HG02678 (cell line): Measurements from ENCODE around the gene NGFR.

ENCODE experiments used
- ATAC-seq: cut with Tn5 transposase; IDR thresholded peaks from one replicate; pipeline ENCODE4 v1.9.1; 2021; ENCODE audit warnings: mild to moderate bottlenecking, moderate library complexity; ENCODE audit not compliant: unreplicated experiment

The NGFR gene

DNA sequence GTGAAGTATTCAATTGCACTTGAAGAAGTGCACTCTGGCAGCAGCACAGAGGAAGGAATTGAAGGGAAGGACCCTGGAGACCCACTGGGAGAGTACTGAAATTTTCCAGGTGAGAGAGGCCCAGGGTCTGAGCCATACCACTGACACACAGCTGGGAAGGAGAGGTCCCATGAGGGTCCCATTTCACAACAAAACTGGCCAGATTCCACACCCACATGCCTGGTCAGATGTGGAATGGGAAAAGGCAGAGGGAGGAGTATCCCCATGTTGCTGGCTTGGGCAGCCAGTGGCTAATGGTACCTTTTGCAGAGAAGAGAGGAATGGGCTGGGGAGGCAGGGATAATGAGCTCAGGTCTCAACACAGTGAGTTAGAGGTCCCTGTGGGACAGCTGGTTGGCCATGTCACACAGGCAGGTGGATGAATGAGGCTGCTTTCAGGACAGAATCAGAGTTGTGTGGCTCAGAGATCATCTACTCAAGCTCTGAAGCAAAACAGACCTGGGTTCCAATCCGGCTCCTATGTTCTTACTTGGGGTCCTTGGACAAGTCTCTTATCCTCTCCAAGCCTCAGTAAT lies 26.2 kb upstream of the NGFR start:
- no peak for ATAC-seq

DNA sequence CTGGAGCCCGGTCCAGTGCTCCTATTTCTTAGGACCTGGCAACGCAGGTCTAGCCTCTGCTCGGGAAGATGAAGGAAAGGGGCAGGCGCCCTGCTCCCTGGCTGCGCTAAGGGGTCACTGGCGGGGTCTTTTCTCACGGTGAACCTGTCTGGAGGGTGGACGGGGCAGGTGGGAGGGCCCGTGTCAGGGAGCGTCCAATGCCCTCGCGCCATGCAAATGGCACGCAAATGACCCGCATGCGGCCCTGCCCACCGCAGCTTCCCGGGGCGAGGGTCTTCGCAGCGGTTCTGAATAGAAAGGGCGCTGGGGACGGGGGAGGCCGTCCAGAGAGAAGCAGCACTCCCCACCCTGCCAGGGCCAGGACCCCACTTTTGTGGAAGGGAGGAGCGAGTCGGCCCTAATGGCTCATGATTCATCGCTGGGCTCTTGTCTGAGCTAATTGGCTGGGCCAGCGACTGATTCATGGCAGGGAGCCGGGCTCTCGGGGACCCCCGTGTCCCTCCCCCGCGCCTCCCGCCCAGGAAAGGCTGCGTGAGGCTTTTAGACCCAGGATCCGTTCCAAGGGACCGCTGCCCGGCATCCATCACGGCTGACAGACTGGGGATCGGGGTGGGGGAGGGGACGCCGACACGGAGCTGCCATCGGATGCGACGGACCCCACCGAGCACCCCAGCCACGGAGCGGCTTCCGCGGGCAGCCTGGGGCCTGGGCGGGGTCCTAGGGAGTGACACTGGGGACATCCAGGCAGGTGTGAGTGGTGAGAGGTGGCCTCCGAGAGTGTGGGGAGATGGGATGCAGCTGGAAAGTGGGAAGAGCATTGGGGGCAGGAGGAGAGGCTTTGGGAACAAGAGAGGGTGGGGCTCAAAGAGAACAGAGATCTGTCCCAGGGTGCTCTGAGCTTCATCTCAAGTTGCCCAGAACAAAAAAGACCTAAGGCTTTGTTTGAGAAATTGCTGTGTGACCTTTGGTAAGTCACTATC lies 25.0 kb upstream of the NGFR start:
- ATAC-seq, result no peak

DNA sequence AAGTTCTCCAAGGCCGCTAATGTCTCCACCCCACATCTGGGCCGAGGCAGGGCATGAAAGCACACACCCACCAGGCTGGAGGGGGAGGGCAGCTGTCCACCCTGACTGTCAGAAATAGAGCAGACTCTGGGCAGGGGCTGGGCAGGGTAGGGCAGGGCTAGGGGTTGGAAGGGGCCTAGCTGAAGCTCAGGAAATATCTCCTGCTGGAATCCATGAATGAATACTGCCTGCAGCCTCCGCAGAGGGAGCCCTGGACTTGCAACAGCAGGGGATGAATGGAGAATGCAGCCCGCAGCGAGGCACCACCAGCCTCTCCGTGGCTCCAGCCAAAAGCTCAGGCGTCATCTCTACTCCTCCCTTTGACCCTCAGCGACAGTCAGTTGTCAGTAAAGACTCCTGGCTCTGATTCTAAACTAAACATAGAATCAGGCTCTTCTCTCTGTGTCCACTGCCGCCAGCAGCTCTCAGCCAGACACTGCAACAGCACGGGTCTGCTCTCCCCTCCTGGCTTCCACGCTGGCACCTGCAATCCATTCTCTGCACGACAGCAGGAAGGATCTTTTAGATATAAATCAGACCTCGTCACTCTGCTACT lies 23.9 kb upstream of the NGFR start:
- ATAC-seq, result no peak

DNA sequence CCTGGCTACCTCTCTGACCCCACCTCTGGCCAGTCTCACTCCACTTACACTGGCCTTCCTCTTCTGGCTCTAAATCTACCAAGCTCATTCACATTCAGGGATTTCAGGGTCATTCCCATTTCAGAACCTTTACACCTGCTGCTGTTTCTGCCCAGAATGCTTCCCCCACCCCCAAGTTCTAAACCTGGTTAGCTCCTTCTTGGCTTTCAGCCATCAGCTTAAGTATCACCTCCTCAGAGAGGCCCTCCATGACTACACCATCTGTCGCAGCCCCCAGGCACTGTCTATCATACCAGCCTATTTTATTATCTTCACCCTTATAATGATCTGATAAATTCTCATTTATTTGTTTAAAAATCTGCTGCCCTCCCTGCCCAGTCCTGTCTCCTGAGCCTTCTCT lies 23.3 kb upstream of the NGFR start:
- ATAC-seq, result no peak

DNA sequence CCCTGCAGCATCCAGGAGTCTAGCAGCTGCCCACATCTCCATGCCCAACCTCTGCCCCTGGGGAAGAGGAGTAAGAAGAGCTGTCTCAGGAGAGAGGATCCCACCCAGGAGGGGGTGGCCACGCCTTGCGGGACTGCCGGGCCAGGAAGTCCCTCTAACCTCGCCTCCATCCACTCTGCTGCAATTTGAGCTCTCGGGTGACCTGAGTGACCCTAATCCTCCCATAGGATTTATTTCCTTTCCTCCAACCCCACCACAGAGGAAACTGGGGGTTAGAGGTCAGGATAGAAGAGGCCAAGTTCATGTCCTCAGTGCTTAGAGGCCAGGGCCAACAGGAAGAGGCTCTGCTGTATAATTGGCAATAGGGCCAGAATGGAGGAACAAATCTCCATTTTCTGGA lies 22.6 kb upstream of the NGFR start:
- ATAC-seq, result no peak

DNA sequence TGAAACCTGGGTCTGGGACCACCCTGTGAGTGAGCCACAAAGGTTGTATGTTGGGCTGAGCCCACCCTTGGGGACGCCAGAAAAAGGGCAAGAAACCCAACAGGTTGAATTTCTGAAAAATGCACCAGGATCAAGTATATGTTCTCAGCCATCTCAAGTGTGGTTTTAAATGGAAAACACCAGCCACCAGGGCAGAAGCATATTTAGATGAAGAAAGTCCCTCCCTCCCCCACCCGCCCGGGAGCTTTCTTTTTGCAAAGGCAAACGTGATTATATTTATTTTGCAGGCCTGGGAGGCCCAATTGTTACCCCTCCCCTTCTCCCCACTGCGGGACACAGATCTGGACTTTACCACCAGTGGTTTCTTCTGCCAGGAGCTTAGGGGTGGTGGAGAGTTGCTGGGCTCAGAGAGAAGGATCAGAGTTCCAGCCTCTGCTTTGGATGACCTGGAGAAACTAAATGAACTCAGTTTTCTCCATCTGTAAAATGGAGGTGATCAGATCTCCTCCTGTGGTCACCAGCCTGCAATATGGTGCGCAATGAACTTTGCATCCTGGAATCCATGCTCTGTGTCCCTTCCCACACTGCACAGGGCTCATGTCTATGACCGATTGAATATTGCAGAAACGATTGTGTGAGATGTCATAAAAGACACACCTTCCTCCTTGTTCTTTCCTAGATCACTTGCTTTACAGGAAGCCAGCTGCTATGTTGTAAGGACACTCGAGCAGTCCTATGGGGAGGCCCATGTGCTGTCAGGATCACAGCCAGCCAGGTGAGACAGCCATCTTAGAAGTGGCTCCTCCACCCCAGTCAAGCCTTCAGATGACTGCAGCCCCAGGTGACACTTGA lies 21.0 kb upstream of the NGFR start:
- no peak for ATAC-seq

DNA sequence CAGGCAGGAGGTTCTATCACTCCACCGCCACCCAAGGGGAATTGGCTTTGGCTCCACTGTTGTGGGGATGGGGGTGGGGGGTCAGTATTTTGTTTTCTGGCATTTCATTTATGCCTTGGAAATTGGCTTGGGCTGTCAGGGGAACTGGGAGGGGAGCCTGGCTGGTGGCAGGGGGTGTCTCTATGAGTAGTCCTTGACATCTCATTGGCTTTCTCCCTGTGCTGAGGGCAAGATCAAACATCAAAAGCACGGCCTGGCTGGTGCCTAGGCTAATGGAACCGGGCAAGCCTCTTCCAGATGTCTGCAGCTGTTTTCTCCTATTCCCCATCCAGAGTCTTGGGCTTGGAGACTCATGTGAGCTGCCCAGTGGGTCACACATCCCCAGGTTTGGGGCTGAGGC lies 17.4 kb upstream of the NGFR start:
- ATAC-seq, result no peak

DNA sequence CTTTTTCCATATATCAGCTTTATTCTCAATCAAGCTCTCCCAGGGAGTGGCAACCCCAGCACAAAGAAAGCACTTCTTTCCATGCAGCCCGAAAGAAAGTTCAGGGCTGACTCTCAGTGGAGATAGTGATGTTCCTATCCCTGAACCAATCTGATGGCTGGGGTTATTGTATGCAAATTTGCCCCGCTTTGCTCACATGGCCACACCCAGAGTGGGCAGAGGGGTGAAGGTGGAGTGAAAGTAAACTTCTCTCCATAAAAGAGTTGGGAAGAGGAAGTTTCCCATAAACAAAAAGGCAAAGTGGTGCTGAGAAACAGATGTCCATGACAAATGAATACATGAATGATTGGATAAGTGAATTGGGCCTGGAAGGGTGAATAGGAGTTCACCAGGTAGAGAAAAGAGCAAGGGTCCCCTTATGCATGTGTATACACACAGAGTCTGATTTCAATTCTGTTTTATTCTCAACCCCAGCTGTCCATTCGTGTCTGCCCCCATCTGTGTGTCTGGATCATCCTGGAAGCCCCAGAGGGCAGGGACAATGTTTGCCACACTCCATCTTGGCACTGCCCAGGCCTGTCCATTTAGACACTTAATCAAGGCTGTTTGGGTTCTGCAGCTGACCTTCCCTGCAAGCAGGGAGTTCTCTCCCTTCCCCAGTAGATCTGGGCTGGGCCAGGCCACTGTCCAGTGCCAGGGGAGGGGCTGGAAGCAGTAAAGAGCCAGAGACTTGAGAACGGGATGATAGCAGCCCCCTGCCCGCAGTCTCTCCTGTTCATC lies 14.1 kb upstream of the NGFR start:
- ATAC-seq, result no peak

DNA sequence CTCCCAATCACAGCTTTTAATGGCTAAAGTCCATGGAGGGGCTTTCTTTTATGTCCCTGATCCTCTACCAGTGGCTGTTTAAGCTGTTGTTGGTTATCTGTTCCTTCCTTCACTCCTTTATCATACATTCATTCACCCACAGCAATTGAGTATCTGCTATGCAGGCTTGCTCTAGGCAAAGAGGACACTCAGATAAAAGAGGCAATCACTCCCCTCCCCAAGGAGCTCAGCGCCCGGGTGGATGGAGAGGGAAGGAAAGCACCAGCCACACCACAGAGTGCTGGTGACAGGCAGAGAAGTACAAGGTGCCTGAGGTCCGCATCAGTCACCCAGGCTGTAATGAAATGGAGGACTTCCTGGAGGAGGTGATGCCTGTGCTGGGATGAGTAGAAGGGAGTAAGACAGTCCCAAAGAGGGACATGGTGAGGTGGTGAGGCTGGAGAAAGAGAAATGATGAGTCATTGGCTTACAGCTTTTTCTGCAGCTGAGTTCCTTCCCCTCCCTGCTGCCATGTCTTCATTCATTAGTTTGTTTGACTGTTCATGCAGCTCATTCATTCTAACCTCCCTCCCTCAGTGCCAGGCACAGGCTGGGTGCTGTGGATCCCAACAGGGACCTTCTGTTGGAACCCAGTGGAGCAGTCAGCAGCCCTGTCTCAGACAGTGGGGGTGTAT lies 12.8 kb upstream of the NGFR start:
- no peak for ATAC-seq

DNA sequence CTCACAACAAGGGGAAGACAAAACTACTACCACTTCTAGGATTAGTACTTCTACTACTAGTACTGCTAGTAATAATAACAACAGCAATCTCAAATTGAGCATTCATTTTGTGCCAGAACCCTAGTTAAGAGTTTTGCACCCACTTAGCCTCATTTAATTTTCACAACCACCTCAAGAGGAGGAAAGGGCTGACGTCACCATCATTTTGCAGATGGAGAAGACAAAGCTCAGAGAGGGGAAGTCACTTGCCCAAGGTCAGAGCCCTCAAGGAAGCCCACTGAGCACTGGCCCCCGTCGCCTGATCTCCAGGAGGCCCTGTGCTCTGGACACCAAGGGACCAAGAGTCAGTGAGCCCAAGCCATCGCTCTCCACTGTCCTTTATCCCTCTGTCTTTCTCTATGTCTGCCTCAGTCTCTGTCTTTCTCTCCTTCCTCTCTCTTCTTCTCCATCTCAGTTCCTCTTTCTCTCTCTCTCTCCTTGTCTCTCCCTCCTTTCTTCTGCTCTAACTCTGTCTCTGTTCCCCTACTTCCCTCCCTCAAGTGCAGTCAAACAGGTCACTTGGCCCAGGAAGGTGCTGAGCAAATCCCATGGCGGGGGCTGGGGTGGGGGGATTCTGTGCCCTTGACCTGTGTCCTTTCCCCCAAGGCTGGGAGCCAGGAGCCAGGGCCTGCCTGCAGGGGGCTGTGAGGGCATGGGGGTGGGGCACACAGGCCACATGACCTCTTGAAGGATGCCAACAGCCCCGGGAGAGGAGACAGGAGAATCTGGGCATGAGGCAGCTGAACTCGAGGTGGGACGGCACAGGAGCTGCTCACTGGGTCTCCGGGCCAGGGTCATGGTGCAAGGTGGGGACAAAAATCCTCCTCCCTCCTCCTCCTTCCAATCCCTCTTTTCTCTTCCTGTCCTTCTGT lies 11.2 kb upstream of the NGFR start:
- ATAC-seq, result no peak

DNA sequence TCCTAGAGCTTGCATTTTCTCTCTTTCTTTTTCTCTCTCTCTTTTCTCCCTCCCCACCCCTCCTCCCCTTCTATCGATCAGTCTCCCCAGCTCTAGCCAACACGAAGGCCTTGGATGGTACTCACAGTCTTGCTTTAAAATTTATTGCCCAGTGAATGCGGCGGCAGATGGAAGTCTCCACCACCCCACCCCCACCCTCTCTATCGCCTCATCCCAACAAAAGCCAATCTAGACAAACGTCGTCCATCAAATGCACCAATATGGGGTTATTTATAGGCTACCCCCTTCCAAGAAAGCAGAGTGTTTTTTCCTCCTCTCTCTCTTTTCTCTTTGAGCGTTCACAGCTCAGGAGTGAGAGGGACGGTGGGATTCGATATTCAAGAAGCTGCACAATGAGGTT lies 10.5 kb upstream of the NGFR start:
- ATAC-seq, result no peak

DNA sequence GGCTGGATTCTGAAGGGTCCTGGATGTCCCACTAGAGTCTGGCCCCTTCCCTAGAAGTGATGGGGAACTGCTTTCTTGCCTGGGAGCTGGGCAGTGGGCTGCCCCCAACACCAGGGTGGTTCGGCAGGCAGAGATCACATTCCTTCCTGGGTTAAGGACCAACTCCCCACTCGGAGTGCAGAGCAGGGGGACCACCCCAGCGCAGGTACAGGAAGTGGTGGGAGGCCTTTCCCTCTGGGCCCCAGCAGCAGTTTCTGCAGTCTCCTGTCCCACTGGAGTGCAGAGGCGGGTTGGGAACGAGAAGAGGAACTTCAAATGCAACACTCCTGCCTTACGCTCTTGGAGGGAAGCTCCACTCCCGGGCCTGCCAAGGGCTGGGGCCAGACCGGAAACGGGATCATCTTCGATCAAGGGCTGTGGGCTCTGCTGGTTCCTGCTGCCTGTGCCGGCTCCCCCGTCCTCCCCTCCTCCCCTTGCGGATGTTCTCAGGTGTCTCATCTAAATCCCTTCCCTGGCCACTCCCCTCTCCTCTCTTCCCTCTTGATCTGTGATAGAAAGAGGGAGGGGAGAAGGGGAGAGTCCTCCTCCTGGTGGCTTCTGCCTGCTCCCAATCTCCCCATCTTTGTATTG lies 9.0 kb upstream of the NGFR start:
- ATAC-seq, result no peak

DNA sequence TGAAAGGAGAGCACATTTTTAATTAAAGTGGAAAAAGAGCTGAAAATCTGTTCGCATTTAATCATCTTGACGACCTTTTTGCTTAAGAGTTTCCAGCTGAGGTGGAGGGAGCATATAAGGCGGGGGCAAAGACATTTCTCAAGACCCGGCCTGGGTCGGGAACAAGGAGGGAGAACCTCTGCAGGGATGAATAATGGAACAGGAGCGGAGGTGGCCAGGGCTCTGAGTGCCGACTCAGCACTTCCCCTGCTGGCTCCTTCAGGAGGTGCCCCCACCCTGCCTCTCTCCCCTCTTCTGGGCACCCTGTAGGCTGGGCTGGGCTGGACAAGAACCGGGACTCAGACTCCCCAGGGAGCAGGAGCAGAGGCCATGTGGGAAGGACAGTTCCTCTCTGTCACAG lies 7.9 kb upstream of the NGFR start:
- ATAC-seq, result no peak

DNA sequence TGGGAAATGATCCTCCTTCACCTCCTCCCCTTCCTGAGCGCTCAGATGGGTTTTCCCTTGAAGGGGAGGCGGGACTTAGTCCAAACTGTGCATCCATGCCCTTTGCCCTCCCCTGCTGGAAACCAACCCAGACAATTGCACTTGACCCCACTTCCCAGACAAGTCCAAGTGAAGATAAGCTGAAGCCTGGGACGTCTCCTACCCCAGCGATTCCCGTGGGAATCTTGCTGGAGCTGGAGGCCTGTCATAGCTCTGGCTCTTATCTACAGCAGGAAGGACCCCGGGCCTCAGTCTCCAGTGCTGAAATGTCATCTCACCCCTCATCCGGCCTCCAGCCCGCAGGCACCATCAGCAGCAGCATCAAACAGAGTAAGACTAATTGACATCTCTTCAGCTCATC lies 6.5 kb upstream of the NGFR start:
- ATAC-seq, result no peak

DNA sequence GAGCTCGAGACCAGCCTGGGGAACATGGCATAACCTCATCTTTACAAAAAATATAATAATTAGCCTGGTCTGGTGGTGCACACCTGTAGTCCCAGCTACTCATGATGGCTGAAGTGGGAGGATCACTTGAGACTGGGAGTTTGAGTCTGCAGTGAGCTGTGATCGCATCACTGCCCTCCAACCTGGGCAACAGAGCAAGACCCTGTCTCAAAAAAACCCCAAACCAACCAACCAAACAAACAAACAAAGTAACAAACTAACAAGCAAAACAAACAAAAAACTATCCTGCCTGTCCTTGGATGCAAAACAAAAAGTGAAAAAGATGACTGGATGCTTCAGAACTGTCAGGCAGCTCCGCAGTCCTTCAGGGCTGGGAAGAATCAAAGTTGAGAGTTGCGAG lies 5.7 kb upstream of the NGFR start:
- ATAC-seq, result no peak

DNA sequence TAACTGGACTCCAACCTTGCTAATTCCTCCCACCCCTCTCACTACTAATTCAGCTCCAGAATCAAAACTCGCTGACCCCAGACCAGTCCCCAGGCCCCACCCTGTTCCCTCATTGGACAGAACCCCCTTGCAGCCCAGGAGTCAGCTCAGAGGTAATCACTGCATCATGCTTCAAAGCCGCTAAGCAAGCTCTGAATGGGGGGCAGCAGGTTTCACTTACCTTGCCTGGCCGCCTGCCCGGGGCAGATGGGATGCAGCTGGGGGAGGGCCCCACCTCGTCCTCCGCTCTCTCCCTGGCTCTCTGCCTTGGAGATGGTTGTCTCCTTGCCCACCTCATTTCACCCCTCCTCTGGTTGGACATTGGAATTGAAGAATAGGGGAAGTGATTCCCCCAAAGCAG lies 4.8 kb upstream of the NGFR start:
- no peak for ATAC-seq

DNA sequence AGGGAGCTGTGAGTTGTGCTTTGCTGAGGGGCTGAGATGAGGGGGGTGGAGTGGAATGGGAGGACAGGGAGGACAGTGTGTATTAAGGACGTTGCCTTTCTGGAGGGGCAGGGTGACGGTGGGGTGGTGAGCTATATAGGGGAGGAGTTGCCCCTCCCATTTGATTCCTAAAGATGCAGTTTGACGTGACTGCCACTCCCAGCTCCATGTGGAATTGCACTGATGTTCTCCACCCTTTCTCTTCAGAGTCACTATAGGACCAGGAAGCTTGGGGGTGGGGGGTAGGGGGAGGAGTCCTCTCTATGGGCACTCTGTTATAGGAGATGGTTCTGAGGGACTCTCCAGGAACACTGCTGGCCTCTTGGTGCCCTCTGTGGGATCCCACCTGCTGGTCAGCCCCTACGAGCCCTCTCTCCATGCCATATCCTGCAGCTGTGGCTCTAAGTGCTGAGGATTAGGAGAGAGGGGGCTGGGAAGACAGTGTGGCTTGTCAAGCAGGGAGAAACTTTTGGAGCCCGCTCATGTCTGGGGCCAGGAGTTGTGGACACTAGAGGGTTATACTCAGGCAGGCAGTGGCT lies 3.8 kb upstream of the NGFR start:
- ATAC-seq, result no peak

DNA sequence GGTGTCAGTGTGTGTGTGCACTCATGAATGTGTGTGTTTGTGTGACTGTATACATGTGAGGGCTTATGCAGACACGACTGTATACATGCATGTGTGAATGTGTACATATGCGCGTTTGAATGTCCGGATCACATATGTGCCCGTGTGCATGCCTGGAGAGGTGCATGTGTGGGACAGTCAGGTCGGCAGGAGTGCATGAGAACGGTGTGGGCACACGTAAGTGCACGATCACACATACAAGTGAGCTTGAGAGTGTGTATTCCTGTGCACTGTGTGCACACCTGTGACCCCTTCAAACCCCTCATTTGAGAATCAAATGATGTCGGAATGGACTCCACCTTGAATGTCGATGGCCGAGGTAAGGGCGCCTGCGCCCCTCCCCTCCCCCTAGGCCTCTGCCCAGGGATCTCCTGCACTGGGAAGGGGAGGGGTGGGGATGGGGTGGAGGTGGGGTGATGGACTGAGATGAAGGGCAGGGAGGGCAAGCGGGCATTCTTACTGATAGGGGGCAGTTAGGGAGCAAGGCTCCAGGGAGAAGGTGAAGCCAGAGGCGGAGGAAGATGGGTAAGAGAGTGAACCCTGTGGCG lies 601 bp upstream of the NGFR start:
- no peak for ATAC-seq
